Breast epithelium (tissue), 3 donors: ENCODE results near the gene CMTM8.

Experiments
- POLR2A ChIP-seq: fragments of 450-650 bp; IDR thresholded peaks from one replicate; pipeline ENCODE4 v1.6.1; 2016; ENCODE audit warnings: antibody characterized with exemption, mild to moderate bottlenecking, moderate library complexity
- POLR2AphosphoS5 ChIP-seq, 3 donors: sonication (generic); formaldehyde crosslinking; IDR thresholded peaks; one replicate each; pipeline ENCODE4 v1.6.1; 2017; ENCODE audit warnings: antibody characterized with exemption in 3 of 3
- TF ChIP-seq, protein P1 (sequence below), 3 donors: fragments of 450-650 bp; IDR thresholded peaks; one replicate each; pipeline ENCODE4 v1.5.1; 2016 to 2017; ENCODE audit warnings: antibody characterized with exemption in 3 of 3, mild to moderate bottlenecking in 3 of 3, moderate library complexity in 3 of 3

DNA sequence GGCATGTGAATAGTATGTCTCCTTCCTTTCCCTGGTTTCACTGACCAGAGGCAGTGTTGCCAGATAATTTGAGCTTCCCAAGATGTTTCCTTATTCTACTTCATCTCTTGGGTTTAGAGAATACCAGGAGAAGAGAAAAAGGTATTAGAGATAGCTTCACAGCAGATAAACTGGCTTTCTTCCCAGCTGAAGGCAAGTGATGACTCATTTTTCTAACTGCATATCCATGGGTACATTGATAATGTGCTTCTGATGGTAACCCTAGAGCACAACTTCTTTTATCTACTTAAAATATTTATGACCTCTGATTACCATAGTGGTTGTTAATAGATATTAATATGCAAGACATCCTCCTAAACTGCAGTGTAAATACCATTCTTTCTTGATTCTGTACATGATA lies 34.6 kb upstream of the CMTM8 start:
- TF ChIP-seq, protein P1, sequence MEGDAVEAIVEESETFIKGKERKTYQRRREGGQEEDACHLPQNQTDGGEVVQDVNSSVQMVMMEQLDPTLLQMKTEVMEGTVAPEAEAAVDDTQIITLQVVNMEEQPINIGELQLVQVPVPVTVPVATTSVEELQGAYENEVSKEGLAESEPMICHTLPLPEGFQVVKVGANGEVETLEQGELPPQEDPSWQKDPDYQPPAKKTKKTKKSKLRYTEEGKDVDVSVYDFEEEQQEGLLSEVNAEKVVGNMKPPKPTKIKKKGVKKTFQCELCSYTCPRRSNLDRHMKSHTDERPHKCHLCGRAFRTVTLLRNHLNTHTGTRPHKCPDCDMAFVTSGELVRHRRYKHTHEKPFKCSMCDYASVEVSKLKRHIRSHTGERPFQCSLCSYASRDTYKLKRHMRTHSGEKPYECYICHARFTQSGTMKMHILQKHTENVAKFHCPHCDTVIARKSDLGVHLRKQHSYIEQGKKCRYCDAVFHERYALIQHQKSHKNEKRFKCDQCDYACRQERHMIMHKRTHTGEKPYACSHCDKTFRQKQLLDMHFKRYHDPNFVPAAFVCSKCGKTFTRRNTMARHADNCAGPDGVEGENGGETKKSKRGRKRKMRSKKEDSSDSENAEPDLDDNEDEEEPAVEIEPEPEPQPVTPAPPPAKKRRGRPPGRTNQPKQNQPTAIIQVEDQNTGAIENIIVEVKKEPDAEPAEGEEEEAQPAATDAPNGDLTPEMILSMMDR (IDR thresholded peaks at IDR 0.05) = no peak
- no peak for TF ChIP-seq POLR2A
- no peak for TF ChIP-seq POLR2AphosphoS5 (IDR thresholded peaks at IDR 0.05)
